OCI-LY1 (cell line): Measurements from ENCODE around the gene LINGO1.

Experiments used
- CTCF ChIP-seq: fragments of 200-600 bp; sonication (generic), shearing (Covaris generic); IDR thresholded peaks from 2 replicates; pipeline ENCODE4 v1.5.1; 2017; ENCODE audit warnings: mild to moderate bottlenecking, antibody characterized with exemption, low read length, moderate library complexity, mixed read lengths
- EZH2 ChIP-seq: fragments of 200-600 bp; sonication (generic), shearing (Covaris generic); IDR thresholded peaks from 2 replicates; pipeline ENCODE4 v1.8.0; 2017; ENCODE audit warnings: borderline replicate concordance, mixed run types, mild to moderate bottlenecking, antibody characterized with exemption, low read length, moderate library complexity, mixed read lengths

GRCh38 chr15:77671362-77672056, 38.8 kb upstream of the LINGO1 start:
- TF ChIP-seq CTCF: no peak
- no peak for TF ChIP-seq EZH2
